Natural killer cell treated with Interleukin-12 subunit alpha and Interleukin-12 subunit beta and Interleukin-15 and Interleukin-18, amount 100 ng/mL, for 72 hours (primary cell): Measurements from ENCODE around the gene RBM20. TPM values are rescaled to one million over a fixed set of nuclear protein-coding genes. Genes with fewer than 3 reads are reported as not detected.
A peak's percentile ranks its signal among the peaks of the same experiment; 100 is the strongest.
"Not testable (repeated sequence)": the region's sequence is repeated elsewhere in the genome, so short reads cannot be mapped to it uniquely, and the experiment has no call there.

Experiments
- ATAC-seq, 2 donors: fragments of 150-1000 bp; cut with Tn5 transposase in 1 of 2; sonication (Bioruptor Pico), chemical (Tn5 transposase) in 1 of 2; 2 replicates each; pipeline ENCODE4 v1.10.0; 2021
- DNase-seq: peaks from one replicate; pipeline ENCODE4 v3.0.0; 2022; ENCODE audit warnings: low spot score
- H3K27ac Mint-ChIP-seq, 2 donors: 1 replicate in 1 of 2; 2 replicates in 1 of 2; pipeline ENCODE4 v1.8.0; 2022; ENCODE audit warnings: mixed read lengths in 2 of 2, mild to moderate bottlenecking in 1 of 2, moderate library complexity in 1 of 2
- H3K27me3 Mint-ChIP-seq, 2 donors: 1 replicate in 1 of 2; 2 replicates in 1 of 2; pipeline ENCODE4 v1.8.0; 2022; ENCODE audit warnings: mixed read lengths in 2 of 2
- H3K36me3 Mint-ChIP-seq: one replicate; pipeline ENCODE4 v1.8.0; 2022; ENCODE audit warnings: mixed read lengths
- H3K4me1 Mint-ChIP-seq, 2 donors: 1 replicate in 1 of 2; 2 replicates in 1 of 2; pipeline ENCODE4 v1.8.0; 2022; ENCODE audit warnings: low read depth in 2 of 2, mixed read lengths in 2 of 2, mild to moderate bottlenecking in 1 of 2
- H3K4me3 Mint-ChIP-seq: one replicate; pipeline ENCODE4 v1.8.0; 2022; ENCODE audit warnings: mixed read lengths
- H3K9me3 Mint-ChIP-seq: 2 replicates; pipeline ENCODE4 v1.8.0; 2022; ENCODE audit warnings: mixed read lengths
- total RNA-seq, 2 donors: library from RNA; stranded (reverse); gene quantifications; one replicate each; pipeline ENCODE4 v1.2.3, GENCODE V29; 2022

RBM20 gene
- total RNA-seq, 2 donors from 2014 or later = not detected

DNA sequence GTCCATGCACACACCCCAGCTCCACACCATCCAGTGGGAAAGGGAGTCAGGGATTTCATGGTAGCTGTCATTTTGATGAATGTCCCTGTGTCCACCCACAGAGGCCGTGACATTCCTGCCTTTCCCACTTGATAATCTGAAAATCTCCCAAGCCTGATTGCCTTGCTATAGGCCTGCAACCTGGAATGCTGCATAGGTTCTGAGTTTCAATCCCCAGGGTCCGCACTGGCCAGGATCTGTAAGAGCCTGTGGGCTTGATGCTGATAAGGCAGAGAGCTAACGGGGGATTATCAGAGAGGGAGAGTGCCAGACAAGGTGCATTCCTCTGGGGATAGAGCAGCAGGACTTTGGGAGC, 57.5 kb downstream of the RBM20 start:
- H3K4me3 Mint-ChIP-seq = no peak overlapping the region
- DNase-seq (no peak), ATAC-seq (no peak)
- peaks cover 5 to 10% of the 10 kb centered on the region in 2 donors for H3K27me3 Mint-ChIP-seq
- no peak overlapping the region for H3K27ac Mint-ChIP-seq
- no peaks in the 10 kb centered on the region for H3K4me1 Mint-ChIP-seq
- no peaks in the 10 kb centered on the region for H3K36me3 Mint-ChIP-seq
- no peaks in the 10 kb centered on the region for H3K9me3 Mint-ChIP-seq

DNA sequence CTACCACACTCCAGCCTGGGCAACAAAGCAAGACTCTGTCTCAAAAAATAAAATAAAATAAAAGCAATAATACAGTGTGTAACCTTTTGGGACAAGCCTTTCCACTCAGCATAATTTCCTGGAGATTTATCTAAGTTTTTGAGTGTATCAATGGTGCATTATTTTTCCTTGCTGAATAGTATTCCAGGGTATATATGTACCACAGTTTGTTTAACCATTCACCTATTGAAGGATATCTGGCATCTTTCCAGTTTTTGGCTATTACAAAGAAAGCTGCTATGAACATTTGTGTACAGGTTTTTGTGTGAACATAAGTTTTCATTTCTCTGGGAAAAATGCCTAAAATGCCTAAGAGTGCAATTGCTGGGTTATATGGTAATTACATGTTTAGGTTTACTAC, 59.9 kb downstream of the RBM20 start:
- Mint-ChIP-seq H3K9me3 (no peaks in the 10 kb centered on the region), H3K4me1 (no peaks in the 10 kb centered on the region), H3K36me3 (no peaks in the 10 kb centered on the region), H3K27ac (no peak overlapping the region), H3K4me3 (no peak overlapping the region), H3K27me3 (peaks cover 8 to 15% of the 10 kb centered on the region in 2 donors)
- no peak for DNase-seq
- ATAC-seq = no peak

DNA sequence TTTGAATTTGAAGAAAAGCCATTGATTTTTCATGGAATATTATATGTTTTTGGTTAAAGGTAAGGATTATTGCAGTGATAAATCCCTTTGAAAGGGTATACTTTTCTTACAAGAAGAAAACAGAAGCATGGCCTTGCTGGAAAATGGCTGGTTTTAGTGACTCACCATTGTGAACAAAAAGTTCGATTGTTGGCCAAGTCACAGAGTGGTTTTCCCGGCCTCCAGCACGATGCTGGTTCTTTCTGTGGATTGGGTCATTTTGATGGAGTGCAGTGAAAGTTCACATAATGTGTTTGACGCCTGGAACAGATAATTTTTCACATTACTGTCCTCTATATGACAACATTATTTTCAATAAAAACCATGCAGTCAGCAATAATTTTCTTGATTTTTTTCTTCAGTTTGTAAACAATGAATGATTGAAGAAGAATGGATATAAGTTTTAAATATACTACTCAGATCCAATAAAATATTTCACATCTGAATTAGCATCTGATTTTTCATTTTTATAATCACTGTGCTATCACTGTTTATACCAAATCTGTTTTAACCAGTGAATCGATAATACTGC, 60.9 kb downstream of the RBM20 start:
- Mint-ChIP-seq H3K27ac (no peak overlapping the region), H3K9me3 (no peaks in the 10 kb centered on the region), H3K36me3 (no peaks in the 10 kb centered on the region), H3K4me1 (no peaks in the 10 kb centered on the region), H3K27me3 (peaks cover 8 to 15% of the 10 kb centered on the region in 2 donors), H3K4me3 (no peak overlapping the region)
- ATAC-seq = no peak
- DNase-seq = no peak

DNA sequence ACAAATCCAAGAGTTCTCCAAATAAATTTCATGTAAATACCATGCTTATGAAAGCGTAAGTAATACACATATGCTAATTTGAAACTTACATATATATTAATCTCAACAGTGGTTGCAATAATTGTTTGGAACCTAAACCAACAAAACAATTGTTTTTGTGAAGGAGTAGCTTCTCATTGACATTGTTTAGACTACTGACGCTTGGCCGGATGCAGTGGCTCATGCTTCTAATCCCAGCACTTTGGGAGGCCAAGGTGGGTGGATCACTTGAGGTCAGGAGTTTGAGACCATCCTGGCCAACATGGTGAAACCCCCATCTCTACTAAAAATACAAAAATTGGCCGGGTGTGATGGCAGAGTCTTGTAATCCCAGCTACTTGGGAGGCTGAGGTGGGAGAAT, 61.5 kb downstream of the RBM20 start:
- H3K27ac Mint-ChIP-seq, ATAC-seq, DNase-seq, H3K9me3 Mint-ChIP-seq, H3K4me3 Mint-ChIP-seq, H3K36me3 Mint-ChIP-seq, H3K4me1 Mint-ChIP-seq: not testable (repeated sequence)
- H3K27me3 Mint-ChIP-seq = peaks cover 8 to 17% of the 10 kb centered on the region in 2 donors

DNA sequence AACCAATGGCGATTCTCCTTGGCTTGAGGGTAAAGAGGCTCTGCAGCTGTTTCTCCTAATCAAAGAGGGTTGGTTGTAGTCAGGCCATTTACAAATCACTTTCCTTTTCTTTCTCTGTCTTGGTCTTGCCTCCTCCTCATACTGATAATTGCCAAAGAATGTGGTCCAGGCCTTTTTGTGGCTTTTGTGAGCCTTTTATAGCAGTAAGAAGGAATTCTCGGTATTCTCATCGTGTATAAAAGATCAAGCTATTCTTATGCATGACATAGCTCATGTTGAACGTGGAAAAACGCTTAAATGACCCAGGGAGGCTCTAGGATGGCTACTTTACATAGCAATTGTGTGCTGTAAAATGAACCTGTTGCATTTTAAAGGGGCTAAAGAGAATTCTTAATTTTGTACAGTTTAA, 62.6 kb downstream of the RBM20 start:
- Mint-ChIP-seq H3K27ac (no peak overlapping the region), H3K4me1 (no peaks in the 10 kb centered on the region), H3K36me3 (no peaks in the 10 kb centered on the region), H3K4me3 (no peak overlapping the region), H3K9me3 (no peaks in the 10 kb centered on the region), H3K27me3 (peaks cover 8 to 17% of the 10 kb centered on the region in 2 donors)
- no peak for ATAC-seq
- DNase-seq = no peak

DNA sequence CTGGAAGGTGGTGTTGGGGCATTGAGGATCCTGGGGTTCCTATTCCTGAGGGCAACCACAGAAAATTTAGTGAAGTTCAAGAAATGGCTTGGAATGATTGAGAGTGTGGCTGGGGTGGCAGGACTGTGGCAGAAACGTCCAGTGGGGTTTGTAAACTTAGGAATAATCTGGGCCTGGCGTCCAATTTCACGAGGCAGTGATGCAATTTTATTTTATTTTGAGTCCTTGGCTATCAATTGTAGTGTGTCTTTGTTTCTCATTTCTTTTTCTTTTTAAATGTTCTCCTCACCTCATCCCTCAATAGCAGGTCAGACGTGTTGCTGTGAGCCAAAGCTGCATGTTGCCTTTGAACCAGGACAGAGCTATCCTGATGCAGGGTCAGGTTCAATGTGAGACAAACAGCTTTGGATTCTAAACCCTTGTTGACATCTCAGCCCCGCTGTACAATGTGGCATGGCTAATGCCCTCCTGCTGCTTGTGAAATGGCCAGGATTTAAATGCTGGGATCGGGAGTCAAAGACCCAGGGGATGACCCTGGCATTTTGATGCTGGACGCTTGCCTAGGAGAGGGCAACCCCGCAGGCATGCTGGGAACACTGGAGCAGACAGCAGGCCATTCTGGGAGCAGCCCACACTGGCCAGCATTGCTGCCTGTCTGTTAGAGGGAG, 64.8 kb downstream of the RBM20 start:
- H3K9me3 Mint-ChIP-seq = no peaks in the 10 kb centered on the region
- no peaks in the 10 kb centered on the region for H3K4me1 Mint-ChIP-seq
- no peak overlapping the region for H3K27ac Mint-ChIP-seq
- no peak overlapping the region for H3K4me3 Mint-ChIP-seq
- H3K27me3 Mint-ChIP-seq = peaks cover 8 to 22% of the 10 kb centered on the region in 2 donors
- ATAC-seq (no peak), DNase-seq (no peak)
- H3K36me3 Mint-ChIP-seq = no peaks in the 10 kb centered on the region

DNA sequence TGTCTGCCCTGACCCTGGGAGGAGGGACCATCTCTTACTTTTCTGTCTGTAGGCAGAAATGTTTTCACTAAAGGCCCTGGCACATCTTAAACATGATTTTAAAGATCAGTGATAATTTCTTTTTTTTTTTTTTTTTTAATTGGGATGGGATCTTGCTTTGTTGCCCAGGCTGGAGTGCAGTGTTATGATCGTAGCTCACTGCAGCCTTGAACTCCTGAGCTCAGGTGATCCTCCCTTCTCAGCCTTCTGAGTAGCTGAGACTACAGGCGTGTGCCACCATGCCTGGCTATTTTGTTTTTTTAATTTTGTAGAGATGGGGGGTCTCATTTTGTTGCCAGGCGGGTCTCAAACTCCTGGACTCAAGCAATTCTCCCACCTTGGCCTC, 65.3 kb downstream of the RBM20 start:
- H3K27me3 Mint-ChIP-seq = peaks cover 8 to 22% of the 10 kb centered on the region in 2 donors
- DNase-seq (no peak), ATAC-seq (no peak)
- no peak overlapping the region for H3K4me3 Mint-ChIP-seq
- H3K4me1 Mint-ChIP-seq = no peaks in the 10 kb centered on the region
- no peaks in the 10 kb centered on the region for H3K9me3 Mint-ChIP-seq
- H3K27ac Mint-ChIP-seq = no peak overlapping the region
- no peaks in the 10 kb centered on the region for H3K36me3 Mint-ChIP-seq

DNA sequence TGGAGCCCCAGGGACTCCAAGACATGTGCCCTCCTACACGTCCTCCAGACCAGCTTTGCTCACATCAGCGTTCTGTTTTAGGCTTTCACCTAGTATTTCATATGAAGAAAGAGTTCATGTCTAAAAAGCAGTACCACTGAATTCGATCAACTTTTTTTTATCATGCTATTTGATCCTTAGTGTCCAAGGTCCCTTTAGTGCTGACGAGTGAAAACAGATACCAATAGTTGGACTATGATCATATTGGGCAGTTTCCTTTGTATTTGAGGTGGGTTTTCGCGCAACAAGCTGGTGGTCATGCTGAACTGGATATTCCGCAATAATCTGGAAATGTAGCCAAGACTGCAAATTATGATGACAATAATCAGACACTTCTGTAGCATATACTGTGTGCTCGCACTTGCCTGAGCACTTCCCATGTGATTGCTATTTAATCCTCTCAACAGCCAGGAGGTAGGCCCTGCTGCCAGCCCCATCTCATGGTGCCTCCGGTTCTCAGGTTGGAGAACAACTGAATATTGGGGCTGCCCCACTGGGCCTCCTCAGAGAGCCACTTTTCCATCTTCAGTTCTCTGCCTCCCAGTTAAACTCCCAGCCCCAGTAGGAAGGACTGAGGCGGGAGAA, 65.9 kb downstream of the RBM20 start:
- Mint-ChIP-seq H3K27me3 (peaks cover 8 to 19% of the 10 kb centered on the region in 2 donors), H3K27ac (no peak overlapping the region), H3K4me3 (no peak overlapping the region), H3K9me3 (no peaks in the 10 kb centered on the region), H3K4me1 (no peaks in the 10 kb centered on the region), H3K36me3 (no peaks in the 10 kb centered on the region)
- ATAC-seq = no peak
- DNase-seq = no peak

DNA sequence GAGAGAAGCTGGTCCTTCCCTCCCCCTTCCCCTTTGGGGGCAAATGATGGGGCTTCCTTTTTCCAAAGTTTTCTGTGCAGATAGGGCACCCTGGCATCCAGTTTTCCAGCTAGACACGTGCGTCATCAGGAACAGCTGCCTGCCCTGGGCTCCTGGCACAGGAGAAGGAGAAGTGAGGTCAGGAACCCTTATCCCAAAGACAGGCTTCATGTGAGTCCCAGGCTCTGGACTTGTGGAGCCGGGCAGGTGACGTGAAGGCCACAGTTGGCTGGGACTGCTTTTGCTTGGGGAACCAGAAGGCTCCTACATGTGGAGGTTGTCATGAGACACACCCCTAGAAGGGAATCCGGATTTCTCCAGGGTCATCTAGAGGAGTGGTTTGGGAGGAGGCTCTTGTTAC, 66.5 kb downstream of the RBM20 start:
- no peak overlapping the region for H3K4me3 Mint-ChIP-seq
- DNase-seq = no peak
- H3K9me3 Mint-ChIP-seq = no peaks in the 10 kb centered on the region
- H3K27me3 Mint-ChIP-seq = peaks cover 8 to 19% of the 10 kb centered on the region in 2 donors
- H3K27ac Mint-ChIP-seq = no peak overlapping the region
- no peaks in the 10 kb centered on the region for H3K36me3 Mint-ChIP-seq
- ATAC-seq = no peak
- no peaks in the 10 kb centered on the region for H3K4me1 Mint-ChIP-seq

DNA sequence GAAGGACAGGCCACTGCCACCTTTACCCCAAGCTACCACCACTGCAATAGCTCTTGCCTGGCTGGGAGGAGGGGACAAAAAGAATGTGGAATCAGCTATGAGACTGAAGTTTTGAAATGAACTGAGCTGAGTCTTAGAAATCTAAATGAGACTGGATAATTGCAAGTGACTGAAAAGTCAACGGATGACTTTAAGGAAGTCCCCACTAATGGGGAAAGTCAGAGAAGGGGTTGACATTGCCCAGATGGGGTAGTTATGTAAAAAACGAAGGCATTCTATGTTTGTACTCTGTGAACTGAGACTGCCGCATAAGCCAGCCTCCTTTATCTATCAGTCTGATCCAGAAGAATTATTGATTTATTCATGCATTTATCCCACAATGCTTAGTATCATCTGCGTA, 67.2 kb downstream of the RBM20 start:
- Mint-ChIP-seq H3K27ac (no peak overlapping the region), H3K4me1 (no peaks in the 10 kb centered on the region), H3K36me3 (no peaks in the 10 kb centered on the region), H3K27me3 (peaks cover 8 to 16% of the 10 kb centered on the region in 2 donors), H3K9me3 (no peaks in the 10 kb centered on the region), H3K4me3 (no peak overlapping the region)
- ATAC-seq (no peak), DNase-seq (no peak)

DNA sequence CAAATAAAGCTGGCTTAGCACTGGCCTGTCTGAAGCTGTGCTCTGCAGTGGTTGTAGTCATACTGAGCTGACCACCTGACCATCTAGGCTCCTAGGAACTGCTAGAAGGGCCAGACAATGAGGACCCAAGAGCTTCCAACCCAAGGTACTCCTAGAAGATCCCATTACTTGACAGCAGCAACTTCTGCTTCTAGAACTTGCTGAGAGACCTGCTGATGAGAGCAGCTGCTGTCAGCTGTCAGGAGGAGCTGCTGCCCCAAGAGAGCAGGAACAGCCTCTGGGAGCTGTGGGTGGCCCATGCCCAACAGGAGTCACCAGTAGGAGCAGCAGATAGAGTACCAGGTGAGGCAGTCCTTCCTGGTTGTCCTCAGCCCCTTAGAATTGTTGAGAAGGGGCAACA, 70.2 kb downstream of the RBM20 start:
- Mint-ChIP-seq H3K4me3 (no peak overlapping the region), H3K27me3 (peaks cover 0 to 6% of the 10 kb centered on the region in 2 donors), H3K36me3 (no peaks in the 10 kb centered on the region), H3K27ac (no peak overlapping the region), H3K9me3 (no peaks in the 10 kb centered on the region), H3K4me1 (no peaks in the 10 kb centered on the region)
- DNase-seq = no peak
- ATAC-seq = peak in 1 of 2 donors; percentile 25

DNA sequence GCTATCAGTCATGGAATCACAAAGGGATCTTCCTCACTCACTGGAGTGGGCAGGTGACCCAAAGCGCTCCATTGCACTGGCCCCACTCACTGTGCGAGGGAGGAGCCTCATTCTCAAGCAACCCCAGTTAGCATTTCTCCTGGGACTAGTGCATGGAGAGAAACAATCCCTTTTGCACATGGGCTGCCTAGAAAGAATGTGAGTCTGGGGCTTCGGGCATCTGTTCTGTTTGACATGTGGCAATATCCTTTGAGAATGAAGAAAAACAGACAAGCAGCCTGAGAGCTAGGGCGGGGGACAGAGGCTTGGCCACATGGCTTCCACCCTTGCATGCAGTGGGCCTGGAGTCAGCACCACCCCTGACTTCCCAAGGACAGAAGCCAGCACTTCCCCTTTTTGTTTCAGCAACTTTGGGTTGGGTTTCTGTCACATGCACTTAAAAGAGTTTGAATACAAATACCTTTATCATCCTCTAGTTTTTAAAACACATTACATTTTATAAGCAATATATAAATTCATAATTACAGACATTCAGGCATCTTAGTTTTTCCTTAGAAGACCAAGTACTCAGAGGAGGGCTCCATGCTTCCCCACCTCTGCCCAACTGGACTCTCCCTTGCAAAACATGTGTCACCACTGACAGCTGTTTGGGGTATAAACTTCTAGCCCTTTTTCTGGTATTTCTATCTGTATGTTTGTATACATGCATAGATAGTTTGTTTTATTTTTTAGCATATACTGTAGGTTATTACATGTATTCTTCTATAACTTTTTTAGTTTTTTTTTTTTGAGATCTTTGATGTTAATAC, 73.8 kb downstream of the RBM20 start:
- Mint-ChIP-seq H3K4me3 (no peak overlapping the region), H3K27ac (no peak overlapping the region), H3K27me3 (peaks cover 5 to 8% of the 10 kb centered on the region in 2 donors), H3K4me1 (no peaks in the 10 kb centered on the region), H3K9me3 (no peaks in the 10 kb centered on the region), H3K36me3 (no peaks in the 10 kb centered on the region)
- DNase-seq (no peak), ATAC-seq (no peak)

DNA sequence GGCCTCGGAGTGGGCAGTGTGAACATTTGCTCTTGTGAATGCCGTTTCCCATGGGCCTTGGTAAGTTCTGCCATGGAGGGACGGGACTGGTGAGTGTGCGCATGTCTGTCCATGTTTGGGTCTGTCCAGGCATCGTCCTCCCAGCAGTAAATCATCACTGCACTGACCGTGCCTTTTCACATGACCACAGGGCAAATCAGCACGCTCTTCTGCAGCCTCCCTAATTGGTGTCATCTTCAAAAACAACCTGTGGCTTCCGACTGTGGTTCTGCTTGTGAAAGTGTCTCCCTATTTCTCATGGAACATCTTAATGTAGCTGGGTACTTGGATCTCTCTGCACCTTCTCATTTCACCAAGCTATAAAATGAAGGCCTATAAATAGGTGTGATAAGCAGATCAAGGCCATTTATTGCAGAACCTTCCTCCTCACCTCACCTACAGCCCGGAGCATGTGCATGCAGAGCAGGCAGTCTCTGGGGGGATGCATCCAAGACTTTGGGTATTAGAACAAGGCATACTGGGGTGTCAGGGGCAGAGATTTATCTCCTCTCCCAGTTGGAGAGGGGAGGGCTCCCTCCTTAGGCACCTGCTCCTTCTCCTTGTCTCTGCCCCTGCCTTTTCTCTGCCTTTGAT, 77.4 kb downstream of the RBM20 start:
- H3K27ac Mint-ChIP-seq = no peak overlapping the region
- peaks cover 8% of the 10 kb centered on the region in 2 donors for H3K27me3 Mint-ChIP-seq
- no peaks in the 10 kb centered on the region for H3K4me1 Mint-ChIP-seq
- no peak for ATAC-seq
- H3K9me3 Mint-ChIP-seq = no peaks in the 10 kb centered on the region
- H3K4me3 Mint-ChIP-seq = no peak overlapping the region
- DNase-seq = no peak
- no peaks in the 10 kb centered on the region for H3K36me3 Mint-ChIP-seq
